IPS-11a (cell line): Measurements from ENCODE around the gene SLC39A7.

Source experiments
- H3K4me3 ChIP-seq: one replicate; pipeline ENCODE4 v1.5.1; 2013; ENCODE audit warnings: low read depth, low read length, control low read depth

SLC39A7 gene

GRCh38 chr6:33189164-33189563 is 11.5 kb upstream of the SLC39A7 start:
- H3K4me3 ChIP-seq: no peak overlapping the region

GRCh38 chr6:33189625-33190448 is 10.8 kb upstream of the SLC39A7 start:
- no peak overlapping the region for H3K4me3 ChIP-seq

GRCh38 chr6:33190504-33191107 is 10.1 kb upstream of the SLC39A7 start:
- no peak overlapping the region for H3K4me3 ChIP-seq

GRCh38 chr6:33191383-33192104 is 9.1 kb upstream of the SLC39A7 start:
- H3K4me3 ChIP-seq: no peak overlapping the region

GRCh38 chr6:33192105-33192646 is 8.5 kb upstream of the SLC39A7 start, which contains the start of gene COL11A2:
TSS of gene COL11A2 (minus strand) at chr6:33192467. CDS start at chr6:33192240, 227 bp downstream.
- H3K4me3 ChIP-seq: peak within 1 kb of the TSS; percentile 72

- H3K4me3 ChIP-seq: peak overlapping the region; percentile 72
These were observed 7.7 kb upstream of the SLC39A7 start for GRCh38 chr6:33192671-33193602.

GRCh38 chr6:33193619-33194018 is 7.0 kb upstream of the SLC39A7 start:
- peak overlapping the region; percentile 4 for H3K4me3 ChIP-seq

GRCh38 chr6:33194431-33194979 is 6.2 kb upstream of the SLC39A7 start:
- no peak overlapping the region for H3K4me3 ChIP-seq

- no peak overlapping the region for H3K4me3 ChIP-seq
These were observed 5.1 kb upstream of the SLC39A7 start for GRCh38 chr6:33195304-33196165.

- no peak overlapping the region for H3K4me3 ChIP-seq
These were observed 3.1 kb upstream of the SLC39A7 start for GRCh38 chr6:33197431-33198048.

- no peak overlapping the region for H3K4me3 ChIP-seq
These were observed 2.4 kb upstream of the SLC39A7 start for GRCh38 chr6:33198159-33198852.

GRCh38 chr6:33198853-33199436 is 1.7 kb upstream of the SLC39A7 start:
- no peak overlapping the region for H3K4me3 ChIP-seq

GRCh38 chr6:33199687-33200218 is 914 bp upstream of the SLC39A7 start:
- peak overlapping the region; percentile 93 for H3K4me3 ChIP-seq

GRCh38 chr6:33201147-33201545 is 479 bp downstream of the SLC39A7 start:
- peak overlapping the region; percentile 93 for H3K4me3 ChIP-seq

GRCh38 chr6:33201935-33202334 is 1.3 kb downstream of the SLC39A7 start:
- H3K4me3 ChIP-seq: peak overlapping the region; percentile 93

GRCh38 chr6:33202799-33203198 is 2.1 kb downstream of the SLC39A7 start:
- no peak overlapping the region for H3K4me3 ChIP-seq

- no peak overlapping the region for H3K4me3 ChIP-seq
These were observed 2.9 kb downstream of the SLC39A7 start for GRCh38 chr6:33203443-33204164.
